Tibial artery (tissue), 4 donors: ENCODE measurements around the gene PIK3R5.

Experiments
- DNase-seq, 2 donors: peaks; one replicate each; pipeline ENCODE4 v3.0.0-alpha.2; 2019
- H3K27ac ChIP-seq, 2 donors: fragments of 200-600 bp; sonication (generic) in 1 of 2; 1 replicate in 1 of 2; 2 replicates in 1 of 2; pipeline ENCODE4 v1.5.1; 2018 to 2019; ENCODE audit warnings: mild to moderate bottlenecking in 1 of 2
- H3K27me3 ChIP-seq, 2 donors: fragments of 200-600 bp; sonication (generic) in 1 of 2; one replicate each; pipeline versions ENCODE4 v1.5.1 to v1.6.0; 2016 to 2019
- H3K36me3 ChIP-seq, 3 donors: fragments of 200-600 bp; sonication (generic) in 2 of 3; one replicate each; pipeline ENCODE4 v1.5.1; 2016 to 2019; ENCODE audit warnings: mild to moderate bottlenecking in 2 of 3
- H3K4me1 ChIP-seq, 4 donors: fragments of 200-600 bp; sonication (generic) in 2 of 4; 1 replicate in 3 of 4; 2 replicates in 1 of 4; pipeline ENCODE4 v1.5.1; 2016 to 2019
- H3K4me3 ChIP-seq, 2 donors: fragments of 200-600 bp; sonication (generic) in 1 of 2; 1 replicate in 1 of 2; 2 replicates in 1 of 2; pipeline ENCODE4 v1.5.1; 2018 to 2019; ENCODE audit warnings: mild to moderate bottlenecking in 2 of 2
- H3K9me3 ChIP-seq, 3 donors: fragments of 200-600 bp; sonication (generic) in 1 of 3; one replicate each; pipeline ENCODE4 v1.5.1; 2016 to 2019
- CTCF ChIP-seq, 2 experiments: fragments of 200-600 bp in 1 of 2; fragments of 450-650 bp in 1 of 2; IDR thresholded peaks; one replicate each; pipeline ENCODE4 v1.5.1; 2017 to 2019; ENCODE audit warnings: antibody characterized with exemption in 2 of 2, mild to moderate bottlenecking in 1 of 2, moderate library complexity in 1 of 2
- intact Hi-C: fragments of 100-400 bp; cut with DNase I; formaldehyde crosslinking; loops from one replicate; pipeline ENCODE4 v1.15.0; 2023; ENCODE audit warnings: low total_unique reads

The PIK3R5 gene

GRCh38 chr17:8935191-8935590 is 30.3 kb downstream of the PIK3R5 start:
- Histone ChIP-seq H3K27ac (no peak overlapping the region), H3K36me3 (no peaks in the 10 kb centered on the region), H3K9me3 (no peaks in the 10 kb centered on the region), H3K4me3 (no peak overlapping the region), H3K27me3 (peaks cover 0 to 20% of the 10 kb centered on the region in 2 donors), H3K4me1 (no peaks in the 10 kb centered on the region)
- intact Hi-C loops = no loop called here
- TF ChIP-seq CTCF (IDR thresholded peaks at IDR 0.05) = no peak
- DNase-seq = no peak

- H3K9me3 ChIP-seq = peaks cover 0 to 3% (median 0%) of the 10 kb centered on the region in 3 donors
- H3K4me1 ChIP-seq = no peaks in the 10 kb centered on the region
- H3K36me3 ChIP-seq = no peaks in the 10 kb centered on the region
- no peak overlapping the region for H3K27ac ChIP-seq
- H3K27me3 ChIP-seq = peaks cover 0 to 12% of the 10 kb centered on the region in 2 donors
- no peak for DNase-seq
- intact Hi-C loops = no loop called here
- TF ChIP-seq CTCF (IDR thresholded peaks at IDR 0.05) = no peak
- no peak overlapping the region for H3K4me3 ChIP-seq
Observed at GRCh38 chr17:8934346-8934745, 31.2 kb downstream of the PIK3R5 start.

- Histone ChIP-seq H3K9me3 (peaks cover 6 to 30% (median 24%) of the 10 kb centered on the region in 3 donors), H3K4me1 (no peaks in the 10 kb centered on the region), H3K27ac (no peak overlapping the region), H3K36me3 (peaks cover 0 to 4% (median 0%) of the 10 kb centered on the region in 3 donors), H3K4me3 (no peak overlapping the region), H3K27me3 (no peaks in the 10 kb centered on the region)
- no peak for TF ChIP-seq CTCF (IDR thresholded peaks at IDR 0.05)
- intact Hi-C loops = no loop called here
- no peak for DNase-seq
Observed at GRCh38 chr17:8930649-8931048, 34.9 kb downstream of the PIK3R5 start.

- Histone ChIP-seq H3K36me3 (peaks cover 0 to 4% (median 0%) of the 10 kb centered on the region in 3 donors), H3K27me3 (peaks cover 0 to 5% of the 10 kb centered on the region in 2 donors), H3K4me3 (no peak overlapping the region), H3K9me3 (peaks cover 6 to 30% (median 24%) of the 10 kb centered on the region in 3 donors), H3K27ac (no peak overlapping the region), H3K4me1 (no peaks in the 10 kb centered on the region)
- no peak for DNase-seq
- TF ChIP-seq CTCF (IDR thresholded peaks at IDR 0.05) = no peak
- intact Hi-C loops = no loop called here
Observed at GRCh38 chr17:8928347-8928746, 37.2 kb downstream of the PIK3R5 start.

GRCh38 chr17:8927395-8927794 is 38.1 kb downstream of the PIK3R5 start:
- Histone ChIP-seq H3K4me3 (no peak overlapping the region), H3K36me3 (peaks cover 0 to 4% (median 0%) of the 10 kb centered on the region in 3 donors), H3K9me3 (peaks cover 6 to 30% (median 24%) of the 10 kb centered on the region in 3 donors), H3K4me1 (no peaks in the 10 kb centered on the region), H3K27ac (no peak overlapping the region), H3K27me3 (peaks cover 0 to 10% of the 10 kb centered on the region in 2 donors)
- intact Hi-C loops = no loop called here
- no peak for DNase-seq
- TF ChIP-seq CTCF (IDR thresholded peaks at IDR 0.05) = no peak

GRCh38 chr17:8925808-8926207 is 39.7 kb downstream of the PIK3R5 start:
- DNase-seq = no peak
- H3K27ac ChIP-seq = no peak overlapping the region
- peaks cover 0 to 4% (median 0%) of the 10 kb centered on the region in 3 donors for H3K36me3 ChIP-seq
- no peak for TF ChIP-seq CTCF (IDR thresholded peaks at IDR 0.05)
- intact Hi-C loops = no loop called here
- H3K4me1 ChIP-seq = no peaks in the 10 kb centered on the region
- no peak overlapping the region for H3K4me3 ChIP-seq
- H3K9me3 ChIP-seq = peaks cover 6 to 30% (median 24%) of the 10 kb centered on the region in 3 donors
- H3K27me3 ChIP-seq = peaks cover 0 to 10% of the 10 kb centered on the region in 2 donors
